ENCODE data around the gene PDE10A.

DNA sequence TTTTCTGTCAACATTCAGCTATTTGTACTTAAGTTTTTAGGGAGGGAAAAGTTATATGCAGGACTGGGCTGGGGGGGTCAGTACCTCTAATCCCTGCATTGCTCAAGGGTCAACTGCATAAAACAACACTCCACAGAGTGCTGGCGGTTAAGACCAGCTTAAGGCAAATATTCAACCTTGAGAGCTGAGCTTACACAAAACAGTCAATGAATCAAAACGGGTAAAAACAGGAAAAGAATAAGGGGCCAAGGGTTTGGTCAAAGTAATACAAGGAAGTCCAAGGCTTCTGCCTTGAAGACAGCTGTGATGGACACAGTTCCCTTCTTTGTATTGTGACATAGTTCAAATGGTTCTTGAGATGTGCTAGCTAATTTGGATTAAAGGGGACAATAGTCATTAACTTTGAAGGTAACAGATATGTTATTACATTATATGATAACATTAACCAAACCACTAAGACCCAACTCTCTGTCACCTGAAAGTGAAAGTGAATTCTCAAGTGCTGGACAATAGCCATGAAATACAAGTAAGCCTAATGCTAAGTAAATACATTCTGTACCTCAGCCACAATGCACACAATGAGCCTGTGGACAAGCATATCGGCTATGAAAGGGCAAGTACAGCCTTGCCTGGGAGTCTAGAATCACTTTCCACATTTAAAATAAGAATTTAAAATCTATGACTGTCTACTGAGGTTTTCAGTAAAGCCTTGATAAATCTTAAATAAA lies 106.8 kb downstream of the PDE10A start:
- no peak for TF ChIP-seq CTCF (conservative IDR thresholded peaks at IDR 0.05; ENCODE audit: low read depth, low read length)
- TF ChIP-seq EZH2phosphoT487 (IDR thresholded peaks at IDR 0.05; ENCODE audit: borderline replicate concordance, low read length): no peak

Measured in PC-3 (cell line).